ENCODE data around the gene PLA2R1.

The PLA2R1 gene

DNA sequence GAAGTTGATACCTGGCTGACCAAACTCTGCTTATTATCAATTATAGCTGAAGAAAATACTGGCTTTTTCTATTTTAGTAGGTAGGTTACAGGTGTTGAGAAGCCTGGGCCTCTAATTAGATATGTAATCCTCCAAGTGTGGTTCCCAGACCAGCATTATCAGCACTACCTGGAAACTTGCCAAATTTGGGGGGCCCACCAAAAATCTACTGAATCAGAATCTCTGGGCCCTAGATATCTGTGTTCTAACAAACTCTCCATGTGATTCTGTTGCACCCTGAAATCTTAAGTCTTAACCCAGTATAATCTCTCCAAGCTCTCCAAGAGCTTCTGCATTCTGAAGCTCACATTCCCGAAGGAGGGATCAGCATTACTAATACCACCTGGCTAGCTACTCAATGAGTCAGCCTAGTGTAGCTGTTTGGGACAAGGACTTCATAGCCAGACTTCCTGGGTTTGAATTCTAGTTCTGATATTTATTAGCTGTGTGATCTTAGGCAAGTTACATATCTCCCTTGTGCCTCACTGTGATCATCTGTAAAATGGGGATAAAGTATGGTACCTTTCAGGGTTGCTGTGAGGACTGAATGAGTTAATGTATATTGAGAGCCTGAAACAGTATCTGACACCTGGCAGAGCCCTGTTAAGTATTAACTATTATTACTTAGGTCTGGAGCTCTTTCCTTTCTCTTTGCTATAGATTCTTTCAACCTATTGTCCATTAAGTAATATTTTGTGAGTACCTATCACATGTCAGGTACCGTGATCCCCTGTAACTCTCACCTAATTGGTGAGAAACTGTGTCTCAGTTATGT is 170.3 kb downstream of the PLA2R1 start:
- no peak for DNase-seq

GRCh38 chr2:159891267-159891588 is 171.2 kb downstream of the PLA2R1 start:
- DNase-seq: no peak

DNA sequence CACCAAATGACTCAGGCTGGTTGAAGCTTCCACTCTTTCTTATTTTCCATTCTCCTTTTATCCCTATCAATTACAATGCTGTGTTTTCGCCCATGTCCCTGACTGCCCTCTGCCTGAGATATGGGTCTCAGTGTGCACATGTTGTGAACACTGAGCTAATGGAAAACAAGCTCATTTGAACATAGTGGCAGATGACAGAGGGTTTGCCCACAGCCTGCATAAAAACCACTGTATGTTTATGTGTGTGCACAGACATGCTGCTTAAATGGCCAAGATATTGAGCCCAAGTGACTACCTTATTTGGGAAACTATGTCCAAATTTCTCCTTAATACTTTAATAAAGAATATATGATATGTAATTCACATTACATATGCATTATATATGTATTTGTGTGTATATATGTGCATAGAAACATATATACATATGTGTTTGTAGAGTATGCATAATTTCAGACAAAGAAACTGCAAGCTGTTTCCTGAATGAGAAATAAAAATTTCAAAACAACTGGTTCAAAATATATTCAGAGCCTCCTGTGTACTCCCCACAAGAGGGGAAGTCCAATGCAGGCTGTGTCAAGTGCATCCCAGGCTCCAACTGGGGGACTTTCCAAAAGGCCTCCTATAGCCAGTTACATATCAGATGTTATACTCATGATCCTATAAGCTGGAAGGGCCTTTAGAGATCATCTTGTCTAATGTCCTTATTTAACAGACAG is 171.7 kb downstream of the PLA2R1 start:
- peak; percentile 24 for DNase-seq

DNA sequence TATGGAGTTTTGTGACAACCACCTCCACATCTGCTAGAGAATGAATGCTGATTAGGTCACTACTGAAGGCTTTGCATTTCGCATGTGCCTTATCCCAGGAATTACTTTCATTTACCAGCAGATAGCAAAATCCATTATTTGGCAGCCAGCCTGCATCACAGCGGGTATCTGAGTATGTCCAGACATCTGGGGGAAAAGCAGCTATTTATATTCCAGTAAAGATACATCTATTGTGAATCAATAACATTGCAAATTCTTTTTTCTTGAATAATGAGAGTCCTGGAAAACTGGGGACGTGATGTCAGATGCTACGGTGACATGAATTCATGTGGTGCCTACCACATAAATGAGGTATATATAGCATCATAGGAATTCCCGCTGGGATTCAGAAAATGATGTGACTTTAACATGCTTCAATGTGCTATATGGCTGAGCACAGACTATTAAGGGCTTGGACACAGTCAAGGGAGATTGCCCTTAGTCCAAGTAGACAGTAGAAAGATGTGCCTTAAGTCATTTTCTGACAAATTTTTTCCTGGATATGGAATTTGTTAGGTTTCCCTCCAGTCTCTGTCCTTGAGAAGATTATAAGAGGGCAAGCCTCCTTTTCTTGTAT is 180.2 kb downstream of the PLA2R1 start:
- no peak for DNase-seq
